Measurements from ENCODE around the gene MYOF. TPM values are rescaled to one million over a fixed set of nuclear protein-coding genes. Genes with fewer than 3 reads are reported as not detected.

Gene MYOF
- total RNA-seq, 4 donors from 2014 or later, result 77.8 to 174 (median 116) TPM

- no peak for DNase-seq (ENCODE audit: low spot score in 2 of 2)
- 40% methylated on average over 16 of the region's 16 CpGs for WGBS
- TF ChIP-seq POLR2AphosphoS5 (IDR thresholded peaks at IDR 0.05), result no peak
- no peak for TF ChIP-seq EP300 (IDR thresholded peaks at IDR 0.05)
- TF ChIP-seq, protein P1, sequence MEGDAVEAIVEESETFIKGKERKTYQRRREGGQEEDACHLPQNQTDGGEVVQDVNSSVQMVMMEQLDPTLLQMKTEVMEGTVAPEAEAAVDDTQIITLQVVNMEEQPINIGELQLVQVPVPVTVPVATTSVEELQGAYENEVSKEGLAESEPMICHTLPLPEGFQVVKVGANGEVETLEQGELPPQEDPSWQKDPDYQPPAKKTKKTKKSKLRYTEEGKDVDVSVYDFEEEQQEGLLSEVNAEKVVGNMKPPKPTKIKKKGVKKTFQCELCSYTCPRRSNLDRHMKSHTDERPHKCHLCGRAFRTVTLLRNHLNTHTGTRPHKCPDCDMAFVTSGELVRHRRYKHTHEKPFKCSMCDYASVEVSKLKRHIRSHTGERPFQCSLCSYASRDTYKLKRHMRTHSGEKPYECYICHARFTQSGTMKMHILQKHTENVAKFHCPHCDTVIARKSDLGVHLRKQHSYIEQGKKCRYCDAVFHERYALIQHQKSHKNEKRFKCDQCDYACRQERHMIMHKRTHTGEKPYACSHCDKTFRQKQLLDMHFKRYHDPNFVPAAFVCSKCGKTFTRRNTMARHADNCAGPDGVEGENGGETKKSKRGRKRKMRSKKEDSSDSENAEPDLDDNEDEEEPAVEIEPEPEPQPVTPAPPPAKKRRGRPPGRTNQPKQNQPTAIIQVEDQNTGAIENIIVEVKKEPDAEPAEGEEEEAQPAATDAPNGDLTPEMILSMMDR (IDR thresholded peaks at IDR 0.05), result no peak
- TF ChIP-seq POLR2A (IDR thresholded peaks at IDR 0.05), result no peak
- H3K4me1 ChIP-seq, result peaks cover 100% of the 10 kb centered on the region
- H3K27ac ChIP-seq, result peak overlapping the region; percentile 98
- no peaks in the 10 kb centered on the region for H3K9me3 ChIP-seq
- no peaks in the 10 kb centered on the region for H3K27me3 ChIP-seq
- no peaks in the 10 kb centered on the region for H3K36me3 ChIP-seq
- peak overlapping the region; percentile 21 for H3K4me3 ChIP-seq
These were observed 43.4 kb downstream of the MYOF start for GRCh38 chr10:93438613-93439253.

DNA sequence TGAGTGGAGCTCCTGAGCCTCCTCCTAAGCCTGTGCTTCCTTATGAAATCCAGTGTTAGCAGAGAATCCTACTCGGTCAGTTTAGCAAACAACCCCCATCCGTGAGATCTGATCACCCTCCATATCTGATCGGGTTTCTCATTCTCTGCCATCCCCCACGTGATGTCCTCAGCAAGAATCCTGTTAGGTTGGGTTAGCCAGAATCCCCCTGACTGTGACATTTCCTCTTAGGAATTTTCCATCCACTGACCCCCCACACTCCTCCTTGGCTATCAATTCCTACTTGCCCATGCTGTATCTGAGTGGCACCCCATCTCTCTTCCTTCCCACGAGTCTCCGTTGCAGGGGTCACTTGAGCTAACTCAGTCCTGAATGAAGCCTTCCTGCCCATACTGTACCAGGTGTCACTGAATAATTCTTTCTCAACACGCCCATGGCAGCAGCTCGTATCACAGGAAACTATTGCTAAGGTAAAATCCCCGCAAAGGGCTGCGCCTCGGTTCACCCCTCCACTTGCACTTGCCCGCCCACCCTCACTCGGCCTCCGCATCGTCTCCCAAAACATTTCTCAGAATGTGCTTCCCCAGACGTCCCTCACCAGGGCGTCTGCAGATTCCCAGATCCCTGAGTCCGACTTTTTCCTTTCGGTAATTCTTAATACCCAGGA lies 44.1 kb downstream of the MYOF start:
- Histone ChIP-seq H3K4me3 (peak overlapping the region; percentile 21), H3K36me3 (no peaks in the 10 kb centered on the region), H3K27ac (peak overlapping the region; percentile 98), H3K27me3 (no peaks in the 10 kb centered on the region), H3K9me3 (no peaks in the 10 kb centered on the region), H3K4me1 (peaks cover 98% of the 10 kb centered on the region)
- TF ChIP-seq EP300 (IDR thresholded peaks at IDR 0.05), result no peak
- no peak for TF ChIP-seq POLR2AphosphoS5 (IDR thresholded peaks at IDR 0.05)
- TF ChIP-seq, protein P1 (IDR thresholded peaks at IDR 0.05), result no peak
- TF ChIP-seq POLR2A (IDR thresholded peaks at IDR 0.05), result no peak
- no peak for DNase-seq (ENCODE audit: low spot score in 2 of 2)
- WGBS, result 25% methylated on average over 18 of the region's 19 CpGs

GRCh38 chr10:93437086-93437945 lies 44.8 kb downstream of the MYOF start:
- Histone ChIP-seq H3K4me3 (peak overlapping the region; percentile 20), H3K4me1 (peaks cover 94% of the 10 kb centered on the region)
- 14% methylated on average over 18 of the region's 18 CpGs for WGBS

GRCh38 chr10:93436591-93437085 lies 45.5 kb downstream of the MYOF start:
- Histone ChIP-seq H3K4me1 (peaks cover 87% of the 10 kb centered on the region), H3K27ac (peak overlapping the region; percentile 98), H3K27me3 (no peaks in the 10 kb centered on the region), H3K4me3 (no peak overlapping the region), H3K36me3 (no peaks in the 10 kb centered on the region), H3K9me3 (no peaks in the 10 kb centered on the region)
- DNase-seq (ENCODE audit: low spot score in 2 of 2), result no peak
- WGBS, result 37% methylated on average over 4 of the region's 4 CpGs
- TF ChIP-seq, protein P1 (IDR thresholded peaks at IDR 0.05), result no peak
- TF ChIP-seq EP300 (IDR thresholded peaks at IDR 0.05) (peak; percentile 60), POLR2A (IDR thresholded peaks at IDR 0.05) (peak in 1 of 2 donors; percentile 22), POLR2AphosphoS5 (IDR thresholded peaks at IDR 0.05) (no peak)

More at GRCh38 chr10:93437086-93437945, 44.8 kb downstream of the MYOF start:
- TF ChIP-seq POLR2AphosphoS5 (IDR thresholded peaks at IDR 0.05), result peak; percentile 31 to 69 (median 35)
- peak in 1 of 2 donors; percentile 60 for TF ChIP-seq POLR2A (IDR thresholded peaks at IDR 0.05)
- peak; percentile 88 for TF ChIP-seq EP300 (IDR thresholded peaks at IDR 0.05)
- TF ChIP-seq, protein P1 (IDR thresholded peaks at IDR 0.05), result no peak
- no peaks in the 10 kb centered on the region for H3K36me3 ChIP-seq
- H3K27ac ChIP-seq, result peak overlapping the region; percentile 98
- H3K27me3 ChIP-seq, result no peaks in the 10 kb centered on the region
- peak; percentile 88 to 89 for DNase-seq (ENCODE audit: low spot score in 2 of 2)
- no peaks in the 10 kb centered on the region for H3K9me3 ChIP-seq

All from suprapubic skin (tissue), 4 donors.